HG03457 (cell line): ENCODE results near the gene ARSG.
"Not testable (repeated sequence)": the region's sequence is repeated elsewhere in the genome, so short reads cannot be mapped to it uniquely, and the experiment has no call there.

Source experiments
- ATAC-seq: cut with Tn5 transposase; IDR thresholded peaks from one replicate; pipeline ENCODE4 v1.9.1; 2021; ENCODE audit warnings: moderate number of reproducible peaks; ENCODE audit not compliant: unreplicated experiment

The ARSG gene

GRCh38 chr17:68276339-68276738, 15.0 kb upstream of the ARSG start:
- not testable (repeated sequence) for ATAC-seq

GRCh38 chr17:68277807-68278206, 13.5 kb upstream of the ARSG start:
- ATAC-seq, result no peak

- not testable (repeated sequence) for ATAC-seq
Measured at GRCh38 chr17:68281965-68282364, 9.3 kb upstream of the ARSG start.

GRCh38 chr17:68288375-68288774, 2.9 kb upstream of the ARSG start:
- ATAC-seq, result no peak

- no peak for ATAC-seq
Measured at GRCh38 chr17:68288804-68289203, 2.5 kb upstream of the ARSG start.

GRCh38 chr17:68289473-68289872, 1.8 kb upstream of the ARSG start:
- no peak for ATAC-seq

- no peak for ATAC-seq
Measured at GRCh38 chr17:68289936-68290267, 1.4 kb upstream of the ARSG start.

GRCh38 chr17:68290268-68290954, 884 bp upstream of the ARSG start:
- ATAC-seq, result no peak

- peak; percentile 41 for ATAC-seq
Measured at GRCh38 chr17:68291836-68292688, 767 bp downstream of the ARSG start.

GRCh38 chr17:68292689-68293040, 1.4 kb downstream of the ARSG start:
- ATAC-seq, result no peak

GRCh38 chr17:68293490-68294195, 2.3 kb downstream of the ARSG start:
- no peak for ATAC-seq

GRCh38 chr17:68294196-68294555, 2.9 kb downstream of the ARSG start:
- no peak for ATAC-seq

- no peak for ATAC-seq
Measured at GRCh38 chr17:68294617-68295016, 3.3 kb downstream of the ARSG start.

- no peak for ATAC-seq
Measured at GRCh38 chr17:68295086-68295485, 3.8 kb downstream of the ARSG start.

- ATAC-seq, result no peak
Measured at GRCh38 chr17:68296217-68297191, 5.2 kb downstream of the ARSG start.

GRCh38 chr17:68297195-68297594, 5.9 kb downstream of the ARSG start:
- ATAC-seq, result no peak

- no peak for ATAC-seq
Measured at GRCh38 chr17:68298601-68299000, 7.3 kb downstream of the ARSG start.

GRCh38 chr17:68299817-68300216, 8.5 kb downstream of the ARSG start:
- no peak for ATAC-seq

- ATAC-seq, result no peak
Measured at GRCh38 chr17:68301438-68301959, 10.2 kb downstream of the ARSG start.

GRCh38 chr17:68302066-68302564, 10.8 kb downstream of the ARSG start:
- ATAC-seq, result no peak
